ENCODE data around the gene FGF12.

FGF12 gene

DNA sequence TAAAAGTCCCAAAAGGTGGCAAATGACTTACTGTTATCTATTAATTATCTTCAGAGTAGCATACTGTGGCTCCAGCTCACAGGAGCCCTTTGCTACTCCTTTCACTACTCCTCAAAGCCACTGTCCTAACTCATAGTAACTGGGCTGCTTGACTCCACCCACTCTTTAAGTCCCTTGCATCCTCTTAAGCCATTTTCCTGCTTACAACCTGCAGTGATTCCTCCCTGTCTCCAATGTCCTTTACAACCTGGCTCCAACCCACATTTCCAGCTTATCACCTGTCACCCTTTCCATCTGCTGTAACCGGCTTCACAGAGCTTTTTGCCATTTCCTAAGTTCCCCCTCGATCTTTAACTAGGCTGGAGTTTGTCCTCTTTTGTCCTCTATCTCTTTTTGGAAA is 388.1 kb downstream of the FGF12 start:
- no peaks in the 10 kb centered on the region for H3F3A ChIP-seq (ENCODE audit: insufficient read depth)
- no peaks in the 10 kb centered on the region for H3K9me3 ChIP-seq (ENCODE audit: insufficient read depth, low read length)
- no peak overlapping the region for H3K4me3 ChIP-seq (ENCODE audit: insufficient read depth, low read length, poor library complexity, severe bottlenecking)
- no peaks in the 10 kb centered on the region for H3K79me2 ChIP-seq (ENCODE audit: insufficient read depth, low read length)
- H4K20me1 ChIP-seq (ENCODE audit: low read depth, low read length): no peaks in the 10 kb centered on the region
- H2AFZ ChIP-seq (ENCODE audit: low read depth, low read length, severe bottlenecking): no peak overlapping the region
- H3K36me3 ChIP-seq (ENCODE audit: low read length): no peaks in the 10 kb centered on the region
- H3K9me2 ChIP-seq (replicated peaks; ENCODE audit: insufficient read depth, low read length): no peaks in the 10 kb centered on the region
- no peak overlapping the region for H3K9ac ChIP-seq (ENCODE audit: low read length)
- no peaks in the 10 kb centered on the region for H3K27me3 ChIP-seq (ENCODE audit: low read length)
- no peak overlapping the region for H3K4me2 ChIP-seq (ENCODE audit: low read depth, low read length, poor library complexity, severe bottlenecking)
- no peak overlapping the region for H3K27ac ChIP-seq (ENCODE audit: low read depth, low read length)
- TF ChIP-seq EZH2phosphoT487 (conservative IDR thresholded peaks at IDR 0.05; ENCODE audit: low read length): no peak
- TF ChIP-seq CTCF (IDR thresholded peaks at IDR 0.05; ENCODE audit: insufficient read depth, low read length, poor library complexity, severe bottlenecking): no peak

DNA sequence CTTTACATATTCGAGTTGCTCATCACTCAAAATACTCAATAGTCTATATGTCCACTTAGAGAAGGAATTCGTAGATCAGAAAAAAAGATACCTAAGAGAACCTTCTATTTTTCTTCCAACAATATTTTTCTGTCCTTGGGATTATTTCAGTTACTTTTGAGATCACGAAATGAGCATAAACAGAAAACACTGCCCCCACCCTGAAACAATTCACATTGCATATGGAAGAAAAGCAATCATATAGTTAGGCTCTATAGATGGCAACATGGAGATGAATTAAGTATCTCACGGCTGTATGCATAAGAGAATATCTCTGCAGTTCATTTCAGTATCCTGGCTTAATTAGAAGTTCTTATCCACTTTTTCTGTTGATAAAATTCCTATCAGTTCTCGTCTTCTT is 391.1 kb downstream of the FGF12 start:
- TF ChIP-seq CTCF (IDR thresholded peaks at IDR 0.05; ENCODE audit: insufficient read depth, low read length, poor library complexity, severe bottlenecking) (no peak), EZH2phosphoT487 (conservative IDR thresholded peaks at IDR 0.05; ENCODE audit: low read length) (no peak)
- Histone ChIP-seq H3K9me2 (replicated peaks; ENCODE audit: insufficient read depth, low read length) (no peaks in the 10 kb centered on the region), H3K9me3 (ENCODE audit: insufficient read depth, low read length) (no peaks in the 10 kb centered on the region)

DNA sequence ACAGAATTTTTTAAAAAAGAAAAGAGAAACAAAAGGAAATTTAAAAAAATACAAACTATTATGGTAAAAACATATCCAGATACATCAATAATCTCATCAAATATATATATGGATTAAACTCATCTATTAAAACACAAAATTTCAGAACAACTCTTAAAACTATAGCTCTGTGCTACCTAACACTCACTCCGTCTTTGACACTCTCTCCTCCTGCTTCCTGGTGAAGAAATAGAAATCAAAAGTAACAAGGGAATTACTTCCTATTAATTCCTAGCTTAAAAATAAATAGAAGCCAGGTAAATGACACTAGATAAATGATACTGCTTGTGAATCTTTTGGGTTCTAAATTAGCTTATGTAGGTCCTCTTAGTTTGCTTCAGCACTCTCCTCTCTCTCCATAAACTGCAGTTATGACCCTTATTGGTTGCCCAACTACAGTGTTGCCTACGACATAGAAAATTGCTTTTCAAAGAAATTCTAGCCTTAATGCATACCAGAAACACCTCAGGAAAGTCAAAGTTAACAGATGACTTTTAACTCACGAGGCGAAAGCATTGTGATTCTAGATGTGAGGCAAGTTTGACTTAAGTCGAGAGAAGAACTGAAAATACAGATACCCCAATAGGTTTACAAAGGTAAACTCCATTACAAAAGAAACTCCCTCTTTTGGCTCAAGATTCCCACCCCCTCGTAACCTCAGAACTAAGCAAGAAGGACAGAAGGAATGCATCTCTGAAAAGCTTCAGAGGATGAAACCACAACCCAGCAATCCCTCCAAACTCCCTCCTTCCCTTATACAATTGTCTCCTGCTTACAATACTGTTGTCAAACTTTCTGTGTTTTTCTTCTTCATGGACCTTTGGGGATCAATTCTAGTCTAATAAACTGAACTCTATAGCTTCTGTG is 394.7 kb downstream of the FGF12 start:
- TF ChIP-seq EZH2phosphoT487 (conservative IDR thresholded peaks at IDR 0.05; ENCODE audit: low read length): no peak
- TF ChIP-seq CTCF (IDR thresholded peaks at IDR 0.05; ENCODE audit: insufficient read depth, low read length, poor library complexity, severe bottlenecking): no peak
- no peaks in the 10 kb centered on the region for H3K36me3 ChIP-seq (ENCODE audit: low read length)
- H3F3A ChIP-seq (ENCODE audit: insufficient read depth): no peaks in the 10 kb centered on the region
- H2AFZ ChIP-seq (ENCODE audit: low read depth, low read length, severe bottlenecking): no peak overlapping the region
- no peaks in the 10 kb centered on the region for H3K27me3 ChIP-seq (ENCODE audit: low read length)
- H3K79me2 ChIP-seq (ENCODE audit: insufficient read depth, low read length): no peaks in the 10 kb centered on the region
- H3K4me2 ChIP-seq (ENCODE audit: low read depth, low read length, poor library complexity, severe bottlenecking): no peak overlapping the region
- H3K4me3 ChIP-seq (ENCODE audit: insufficient read depth, low read length, poor library complexity, severe bottlenecking): no peak overlapping the region
- H3K27ac ChIP-seq (ENCODE audit: low read depth, low read length): no peak overlapping the region
- H3K9me3 ChIP-seq (ENCODE audit: insufficient read depth, low read length): no peaks in the 10 kb centered on the region
- no peaks in the 10 kb centered on the region for H3K9me2 ChIP-seq (replicated peaks; ENCODE audit: insufficient read depth, low read length)
- no peaks in the 10 kb centered on the region for H4K20me1 ChIP-seq (ENCODE audit: low read depth, low read length)
- no peak overlapping the region for H3K9ac ChIP-seq (ENCODE audit: low read length)

More for the DNA sequence above, 391.1 kb downstream of the FGF12 start:
- Histone ChIP-seq H3K27ac (ENCODE audit: low read depth, low read length) (no peak overlapping the region), H3K4me2 (ENCODE audit: low read depth, low read length, poor library complexity, severe bottlenecking) (no peak overlapping the region), H3K9ac (ENCODE audit: low read length) (no peak overlapping the region), H2AFZ (ENCODE audit: low read depth, low read length, severe bottlenecking) (no peak overlapping the region), H3K4me3 (ENCODE audit: insufficient read depth, low read length, poor library complexity, severe bottlenecking) (no peak overlapping the region), H3K79me2 (ENCODE audit: insufficient read depth, low read length) (no peaks in the 10 kb centered on the region), H3F3A (ENCODE audit: insufficient read depth) (no peaks in the 10 kb centered on the region), H3K36me3 (ENCODE audit: low read length) (no peaks in the 10 kb centered on the region), H3K27me3 (ENCODE audit: low read length) (no peaks in the 10 kb centered on the region), H4K20me1 (ENCODE audit: low read depth, low read length) (no peaks in the 10 kb centered on the region)

Data from SU-DHL-6 (cell line).